Fibroblast of lung (primary cell): ENCODE data around the gene ELMO1.

Experiments used
- EZH2 ChIP-seq: IDR thresholded peaks from 2 replicates; pipeline ENCODE4 v1.5.1; 2012; ENCODE audit warnings: low read length, control low read depth, mild to moderate bottlenecking; ENCODE audit errors: missing control alignments
- TF ChIP-seq, protein P1 (sequence below), 2 donors: IDR thresholded peaks in 1 of 2; conservative IDR thresholded peaks in 1 of 2; 1 replicate in 1 of 2; 2 replicates in 1 of 2; pipeline ENCODE4 v1.5.1; 2011 to 2012; ENCODE audit warnings: low read length in 2 of 2, control low read depth in 1 of 2, inconsistent platforms in 1 of 2, low read depth in 1 of 2, mild to moderate bottlenecking in 1 of 2

GRCh38 chr7:37449621-37450020, 957 bp upstream of the ELMO1 start:
- TF ChIP-seq, protein P1, sequence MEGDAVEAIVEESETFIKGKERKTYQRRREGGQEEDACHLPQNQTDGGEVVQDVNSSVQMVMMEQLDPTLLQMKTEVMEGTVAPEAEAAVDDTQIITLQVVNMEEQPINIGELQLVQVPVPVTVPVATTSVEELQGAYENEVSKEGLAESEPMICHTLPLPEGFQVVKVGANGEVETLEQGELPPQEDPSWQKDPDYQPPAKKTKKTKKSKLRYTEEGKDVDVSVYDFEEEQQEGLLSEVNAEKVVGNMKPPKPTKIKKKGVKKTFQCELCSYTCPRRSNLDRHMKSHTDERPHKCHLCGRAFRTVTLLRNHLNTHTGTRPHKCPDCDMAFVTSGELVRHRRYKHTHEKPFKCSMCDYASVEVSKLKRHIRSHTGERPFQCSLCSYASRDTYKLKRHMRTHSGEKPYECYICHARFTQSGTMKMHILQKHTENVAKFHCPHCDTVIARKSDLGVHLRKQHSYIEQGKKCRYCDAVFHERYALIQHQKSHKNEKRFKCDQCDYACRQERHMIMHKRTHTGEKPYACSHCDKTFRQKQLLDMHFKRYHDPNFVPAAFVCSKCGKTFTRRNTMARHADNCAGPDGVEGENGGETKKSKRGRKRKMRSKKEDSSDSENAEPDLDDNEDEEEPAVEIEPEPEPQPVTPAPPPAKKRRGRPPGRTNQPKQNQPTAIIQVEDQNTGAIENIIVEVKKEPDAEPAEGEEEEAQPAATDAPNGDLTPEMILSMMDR (conservative IDR thresholded peaks at IDR 0.05 in 1 of 2, IDR thresholded peaks at IDR 0.05 in 1 of 2; ENCODE audit: low read depth in 1 of 2, low read length in 2 of 2) = no peak
- no peak for TF ChIP-seq EZH2
